GM18907 (cell line): Measurements from ENCODE around the gene ARL13B.
"Not testable (repeated sequence)": the region's sequence is repeated elsewhere in the genome, so short reads cannot be mapped to it uniquely, and the experiment has no call there.

ENCODE experiments used
- ATAC-seq: cut with Tn5 transposase; IDR thresholded peaks from one replicate; pipeline ENCODE4 v1.9.1; 2021; ENCODE audit warnings: mild to moderate bottlenecking, moderate library complexity; ENCODE audit not compliant: unreplicated experiment

ARL13B gene

GRCh38 chr3:93979850-93980676, at the start of gene ARL13B:
Gene ARL13B (plus strand): TSS chr3:93980155. CDS start chr3:93980424, 269 bp downstream.
- peak; percentile 100 for ATAC-seq

- no peak for ATAC-seq
Observed at GRCh38 chr3:93931597-93932229, 48.2 kb upstream of the ARL13B start.

GRCh38 chr3:93934366-93935046, 45.4 kb upstream of the ARL13B start:
- no peak for ATAC-seq

GRCh38 chr3:93936549-93936948, 43.4 kb upstream of the ARL13B start:
- no peak for ATAC-seq

- not testable (repeated sequence) for ATAC-seq
Observed at GRCh38 chr3:93937485-93937884, 42.5 kb upstream of the ARL13B start.

GRCh38 chr3:93949958-93950357, 30.0 kb upstream of the ARL13B start:
- not testable (repeated sequence) for ATAC-seq

- ATAC-seq, result no peak
Observed at GRCh38 chr3:93961026-93961425, 18.9 kb upstream of the ARL13B start.

- ATAC-seq, result no peak
Observed at GRCh38 chr3:93961489-93961888, 18.5 kb upstream of the ARL13B start.

GRCh38 chr3:93962798-93963197, 17.2 kb upstream of the ARL13B start:
- no peak for ATAC-seq

- ATAC-seq, result not testable (repeated sequence)
Observed at GRCh38 chr3:93965106-93965505, 14.8 kb upstream of the ARL13B start.

- no peak for ATAC-seq
Observed at GRCh38 chr3:93969443-93969842, 10.5 kb upstream of the ARL13B start.

GRCh38 chr3:93969997-93970396, 10.0 kb upstream of the ARL13B start:
- no peak for ATAC-seq

GRCh38 chr3:93973131-93974126, 6.5 kb upstream of the ARL13B start, which contains the start of gene PROS1:
Gene PROS1 (minus strand): TSS chr3:93973896. CDS start chr3:93973749, 147 bp downstream.
- peak; percentile 88 for ATAC-seq

- ATAC-seq, result no peak
Observed at GRCh38 chr3:93981649-93982048, 1.7 kb downstream of the ARL13B start.

GRCh38 chr3:93983408-93983807, 3.5 kb downstream of the ARL13B start:
- ATAC-seq, result no peak

- ATAC-seq, result no peak
Observed at GRCh38 chr3:93984618-93985017, 4.7 kb downstream of the ARL13B start.

- no peak for ATAC-seq
Observed at GRCh38 chr3:93988283-93988682, 8.3 kb downstream of the ARL13B start.

GRCh38 chr3:93988764-93989163, 8.8 kb downstream of the ARL13B start:
- no peak for ATAC-seq

GRCh38 chr3:93989241-93989640, 9.3 kb downstream of the ARL13B start:
- no peak for ATAC-seq

- ATAC-seq, result no peak
Observed at GRCh38 chr3:93991631-93992030, 11.7 kb downstream of the ARL13B start.
